IMR-90 (cell line): Measurements from ENCODE around the gene CCNQ.

Experiments used
- CEBPB ChIP-seq: IDR thresholded peaks from 2 replicates; pipeline ENCODE4 v1.6.1; 2012; ENCODE audit warnings: low read depth, low read length, improper control_type of control experiment
- POLR2A ChIP-seq: IDR thresholded peaks from 2 replicates; pipeline ENCODE4 v1.6.1; 2012; ENCODE audit warnings: mild to moderate bottlenecking, low read depth, low read length
- SMC3 ChIP-seq: fragments of 150-350 bp; IDR thresholded peaks from 2 replicates; pipeline ENCODE4 v1.6.1; 2016; ENCODE audit warnings: low read depth, mild to moderate bottlenecking, antibody characterized with exemption, low read length, moderate library complexity
- TF ChIP-seq, protein P1 (sequence below): conservative IDR thresholded peaks from 2 replicates; pipeline ENCODE4 v1.5.1; 2012; ENCODE audit warnings: mild to moderate bottlenecking, low read depth, low read length, improper control_type of control experiment

DNA sequence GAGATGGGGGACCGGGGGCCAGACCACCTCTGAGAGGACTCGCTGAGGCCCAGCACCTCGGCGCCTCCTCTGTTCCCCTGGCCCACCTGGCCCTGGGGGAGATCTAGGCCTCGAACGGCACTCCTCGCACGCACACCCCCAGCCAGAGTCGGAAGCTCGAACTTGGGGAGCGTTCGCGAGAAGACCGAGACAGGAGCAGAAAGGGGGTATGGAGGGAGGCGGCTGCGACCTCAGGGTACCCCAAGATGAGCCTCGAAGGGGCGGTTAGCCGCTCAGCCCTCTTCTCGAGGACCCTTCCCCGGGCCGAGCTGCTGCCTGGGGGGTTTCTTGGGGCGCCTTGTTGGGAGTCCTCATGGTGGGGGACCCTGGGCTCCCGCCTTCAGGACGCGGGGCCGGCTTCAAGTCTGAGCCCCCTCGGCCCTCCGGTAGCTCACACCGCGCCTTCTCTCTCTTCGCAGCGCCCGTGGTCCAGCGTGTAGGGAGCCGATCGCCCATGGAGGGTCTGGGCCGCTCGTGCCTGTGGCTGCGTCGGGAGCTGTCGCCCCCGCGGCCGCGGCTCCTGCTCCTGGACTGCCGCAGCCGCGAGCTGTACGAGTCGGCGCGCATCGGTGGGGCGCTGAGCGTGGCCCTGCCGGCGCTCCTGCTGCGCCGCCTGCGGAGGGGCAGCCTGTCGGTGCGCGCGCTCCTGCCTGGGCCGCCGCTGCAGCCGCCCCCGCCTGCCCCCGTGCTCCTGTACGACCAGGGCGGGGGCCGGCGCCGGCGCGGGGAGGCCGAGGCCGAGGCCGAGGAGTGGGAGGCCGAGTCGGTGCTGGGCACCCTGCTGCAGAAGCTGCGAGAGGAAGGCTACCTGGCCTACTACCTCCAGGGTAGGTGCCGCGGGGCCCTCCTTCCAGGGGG, 48.8 kb upstream of the CCNQ start:
- TF ChIP-seq, protein P1, sequence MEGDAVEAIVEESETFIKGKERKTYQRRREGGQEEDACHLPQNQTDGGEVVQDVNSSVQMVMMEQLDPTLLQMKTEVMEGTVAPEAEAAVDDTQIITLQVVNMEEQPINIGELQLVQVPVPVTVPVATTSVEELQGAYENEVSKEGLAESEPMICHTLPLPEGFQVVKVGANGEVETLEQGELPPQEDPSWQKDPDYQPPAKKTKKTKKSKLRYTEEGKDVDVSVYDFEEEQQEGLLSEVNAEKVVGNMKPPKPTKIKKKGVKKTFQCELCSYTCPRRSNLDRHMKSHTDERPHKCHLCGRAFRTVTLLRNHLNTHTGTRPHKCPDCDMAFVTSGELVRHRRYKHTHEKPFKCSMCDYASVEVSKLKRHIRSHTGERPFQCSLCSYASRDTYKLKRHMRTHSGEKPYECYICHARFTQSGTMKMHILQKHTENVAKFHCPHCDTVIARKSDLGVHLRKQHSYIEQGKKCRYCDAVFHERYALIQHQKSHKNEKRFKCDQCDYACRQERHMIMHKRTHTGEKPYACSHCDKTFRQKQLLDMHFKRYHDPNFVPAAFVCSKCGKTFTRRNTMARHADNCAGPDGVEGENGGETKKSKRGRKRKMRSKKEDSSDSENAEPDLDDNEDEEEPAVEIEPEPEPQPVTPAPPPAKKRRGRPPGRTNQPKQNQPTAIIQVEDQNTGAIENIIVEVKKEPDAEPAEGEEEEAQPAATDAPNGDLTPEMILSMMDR = no peak
- TF ChIP-seq CEBPB (no peak), SMC3 (no peak), POLR2A (no peak)
